Caco-2 (cell line): Measurements from ENCODE around the gene SPECC1. TPM values are rescaled to one million over a fixed set of nuclear protein-coding genes. Genes with fewer than 3 reads are reported as not detected.

Experiments
- BruUV-seq: library from RNA; stranded (reverse); fragments of 400-500 nt; replicated peaks from 2 replicates; lab custom pipeline; 2021; lab: Mats Ljungman, UMichigan
- CTCF ChIA-PET: fragments of 300-600 bp; sonication (Branson Sonifier 250); formaldehyde crosslinking; loops from one replicate; lab custom pipeline; 2022; ENCODE audit warnings: antibody characterized with exemption; lab: Charles Lee
- POLR2A ChIA-PET: fragments of 300-600 bp; sonication (Branson Sonifier 250); formaldehyde crosslinking; loops from one replicate; lab custom pipeline; 2022; ENCODE audit warnings: antibody characterized with exemption; lab: Charles Lee
- DNase-seq, 2 experiments: peaks; one replicate each; pipeline versions ENCODE4 v3.0.0 to v3.0.0-alpha.2; 2020 to 2022
- H3K27me3 ChIP-seq: replicated peaks from 2 replicates; pipeline ENCODE4 v1.6.0; 2011; ENCODE audit warnings: low read length; ENCODE audit not compliant: control insufficient read depth, insufficient read depth
- H3K36me3 ChIP-seq: 2 replicates; pipeline ENCODE4 v1.5.1; 2011; ENCODE audit warnings: low read length; ENCODE audit not compliant: control insufficient read depth, insufficient read depth
- H3K4me1 ChIP-seq: fragments of 250-450 bp; sonication (Bioruptor Pico); 2 replicates; pipeline ENCODE4 v1.5.1; 2020; ENCODE audit warnings: mild to moderate bottlenecking
- H3K4me3 ChIP-seq: 2 replicates; pipeline ENCODE4 v1.5.1; 2011; ENCODE audit warnings: low read depth, mild to moderate bottlenecking, control low read depth, low read length
- H3K9me3 ChIP-seq: fragments of 250-450 bp; sonication (Bioruptor Pico); 2 replicates; pipeline ENCODE4 v1.5.1; 2020; ENCODE audit warnings: mild to moderate bottlenecking, moderate library complexity
- H3K27ac Mint-ChIP-seq: one replicate; pipeline ENCODE4 v1.8.0; 2022; ENCODE audit warnings: mixed read lengths; ENCODE audit not compliant: unreplicated experiment
- H3K27me3 Mint-ChIP-seq: one replicate; pipeline ENCODE4 v1.8.0; 2022; ENCODE audit warnings: mixed read lengths; ENCODE audit not compliant: insufficient read depth, unreplicated experiment
- H3K36me3 Mint-ChIP-seq: one replicate; pipeline ENCODE4 v1.8.0; 2022; ENCODE audit warnings: mild to moderate bottlenecking, mixed read lengths; ENCODE audit not compliant: insufficient read depth, unreplicated experiment
- H3K4me1 Mint-ChIP-seq: one replicate; pipeline ENCODE4 v1.8.0; 2022; ENCODE audit warnings: low read depth, mixed read lengths; ENCODE audit not compliant: unreplicated experiment
- H3K4me3 Mint-ChIP-seq: one replicate; pipeline ENCODE4 v1.8.0; 2022; ENCODE audit warnings: mild to moderate bottlenecking, moderate library complexity, mixed read lengths; ENCODE audit not compliant: unreplicated experiment
- H3K9me3 Mint-ChIP-seq: one replicate; pipeline ENCODE4 v1.8.0; 2022; ENCODE audit warnings: mixed read lengths; ENCODE audit not compliant: unreplicated experiment
- intact Hi-C: fragments of 100-400 bp; cut with micrococcal nuclease; formaldehyde crosslinking; loops from one replicate; pipeline ENCODE4 v1.10.0; 2022; ENCODE audit not compliant: unreplicated experiment
- total RNA-seq: library from RNA; stranded (reverse); gene quantifications from 2 replicates; pipeline ENCODE4 v1.2.3, GENCODE V29; 2022
- TF ChIP-seq, protein P1 (sequence below), 2 experiments: fragments of 200-600 bp in 1 of 2; IDR thresholded peaks; 1 replicate in 1 of 2; 2 replicates in 1 of 2; pipeline versions ENCODE4 v1.5.1 to v1.8.0; 2011 to 2022; ENCODE audit warnings: antibody characterized with exemption in 1 of 2, control low read depth in 1 of 2, inconsistent platforms in 1 of 2, low read depth in 1 of 2, low read length in 1 of 2, mild to moderate bottlenecking in 1 of 2, moderate library complexity in 1 of 2; ENCODE audit not compliant: insufficient read depth in 1 of 2, severe bottlenecking in 1 of 2, unreplicated experiment in 1 of 2

Gene SPECC1
- total RNA-seq, 1 experiment from 2014 or later, result 123 TPM

GRCh38 chr17:20214794-20215193 is 205.6 kb downstream of the SPECC1 start:
- peaks cover 10% of the 10 kb centered on the region; the same call in 1 of the 2 replicates for H3K4me1 ChIP-seq
- no peak for DNase-seq
- Mint-ChIP-seq H3K36me3 (peaks cover 50% of the 10 kb centered on the region), H3K27ac (no peak overlapping the region), H3K9me3 (no peaks in the 10 kb centered on the region), H3K27me3 (no peaks in the 10 kb centered on the region), H3K4me1 (peaks cover 15% of the 10 kb centered on the region), H3K4me3 (no peak overlapping the region)
- BruUV-seq, result no TSS peak
- no peaks in the 10 kb centered on the region for H3K36me3 ChIP-seq
- TF ChIP-seq, protein P1, sequence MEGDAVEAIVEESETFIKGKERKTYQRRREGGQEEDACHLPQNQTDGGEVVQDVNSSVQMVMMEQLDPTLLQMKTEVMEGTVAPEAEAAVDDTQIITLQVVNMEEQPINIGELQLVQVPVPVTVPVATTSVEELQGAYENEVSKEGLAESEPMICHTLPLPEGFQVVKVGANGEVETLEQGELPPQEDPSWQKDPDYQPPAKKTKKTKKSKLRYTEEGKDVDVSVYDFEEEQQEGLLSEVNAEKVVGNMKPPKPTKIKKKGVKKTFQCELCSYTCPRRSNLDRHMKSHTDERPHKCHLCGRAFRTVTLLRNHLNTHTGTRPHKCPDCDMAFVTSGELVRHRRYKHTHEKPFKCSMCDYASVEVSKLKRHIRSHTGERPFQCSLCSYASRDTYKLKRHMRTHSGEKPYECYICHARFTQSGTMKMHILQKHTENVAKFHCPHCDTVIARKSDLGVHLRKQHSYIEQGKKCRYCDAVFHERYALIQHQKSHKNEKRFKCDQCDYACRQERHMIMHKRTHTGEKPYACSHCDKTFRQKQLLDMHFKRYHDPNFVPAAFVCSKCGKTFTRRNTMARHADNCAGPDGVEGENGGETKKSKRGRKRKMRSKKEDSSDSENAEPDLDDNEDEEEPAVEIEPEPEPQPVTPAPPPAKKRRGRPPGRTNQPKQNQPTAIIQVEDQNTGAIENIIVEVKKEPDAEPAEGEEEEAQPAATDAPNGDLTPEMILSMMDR (IDR thresholded peaks at IDR 0.05; ENCODE audit: insufficient read depth in 1 of 2, low read depth in 1 of 2, low read length in 1 of 2, severe bottlenecking in 1 of 2, unreplicated experiment in 1 of 2), result no peak
- POLR2A ChIA-PET, result no interaction called here
- H3K9me3 ChIP-seq, result no peaks in the 10 kb centered on the region; the same call in 1 of the 2 replicates
- H3K27me3 ChIP-seq, result no peaks in the 10 kb centered on the region
- CTCF ChIA-PET, result no interaction called here
- H3K4me3 ChIP-seq, result no peak overlapping the region
- intact Hi-C loops, result no loop called here

- H3K4me3 ChIP-seq, result no peak overlapping the region
- H3K4me3 Mint-ChIP-seq, result no peak overlapping the region
- no peaks in the 10 kb centered on the region for H3K36me3 ChIP-seq
- no peaks in the 10 kb centered on the region; the same call in 1 of the 2 replicates for H3K9me3 ChIP-seq
- POLR2A ChIA-PET, result no interaction called here
- H3K27me3 ChIP-seq, result no peaks in the 10 kb centered on the region
- CTCF ChIA-PET, result no interaction called here
- TF ChIP-seq, protein P1 (IDR thresholded peaks at IDR 0.05; ENCODE audit: insufficient read depth in 1 of 2, low read depth in 1 of 2, low read length in 1 of 2, severe bottlenecking in 1 of 2, unreplicated experiment in 1 of 2), result no peak
- peaks cover 16% of the 10 kb centered on the region for H3K4me1 Mint-ChIP-seq
- H3K27me3 Mint-ChIP-seq, result no peaks in the 10 kb centered on the region
- intact Hi-C loops, result no loop called here
- no peaks in the 10 kb centered on the region for H3K9me3 Mint-ChIP-seq
- H3K4me1 ChIP-seq, result peaks cover 10% of the 10 kb centered on the region; the same call in 1 of the 2 replicates
- H3K36me3 Mint-ChIP-seq, result peaks cover 37% of the 10 kb centered on the region
- no TSS peak for BruUV-seq
- no peak overlapping the region for H3K27ac Mint-ChIP-seq
- no peak for DNase-seq
These were observed 207.1 kb downstream of the SPECC1 start for GRCh38 chr17:20216154-20216815.

GRCh38 chr17:20216853-20217252 is 207.7 kb downstream of the SPECC1 start:
- no peak overlapping the region for H3K4me3 Mint-ChIP-seq
- TF ChIP-seq, protein P1 (IDR thresholded peaks at IDR 0.05; ENCODE audit: insufficient read depth in 1 of 2, low read depth in 1 of 2, low read length in 1 of 2, severe bottlenecking in 1 of 2, unreplicated experiment in 1 of 2), result no peak
- H3K4me1 Mint-ChIP-seq, result peaks cover 22% of the 10 kb centered on the region
- H3K9me3 Mint-ChIP-seq, result no peaks in the 10 kb centered on the region
- intact Hi-C loops, result no loop called here
- H3K36me3 Mint-ChIP-seq, result peaks cover 34% of the 10 kb centered on the region
- BruUV-seq, result no TSS peak
- POLR2A ChIA-PET, result no interaction called here
- CTCF ChIA-PET, result no interaction called here
- H3K27ac Mint-ChIP-seq, result no peak overlapping the region
- Histone ChIP-seq H3K36me3 (no peaks in the 10 kb centered on the region), H3K4me3 (no peak overlapping the region), H3K27me3 (no peaks in the 10 kb centered on the region), H3K4me1 (peaks cover 10% of the 10 kb centered on the region; the same call in 1 of the 2 replicates), H3K9me3 (no peaks in the 10 kb centered on the region; the same call in 1 of the 2 replicates)
- no peaks in the 10 kb centered on the region for H3K27me3 Mint-ChIP-seq
- no peak for DNase-seq
